ENCODE data around the gene ETV6.

- TF ChIP-seq CTCF (IDR thresholded peaks at IDR 0.05), result no peak
- TF ChIP-seq REST (IDR thresholded peaks at IDR 0.05; ENCODE audit: insufficient read depth in 1 of 2, low read depth in 2 of 2, low read length in 1 of 2), result no peak
- no peak for TF ChIP-seq POLR2AphosphoS5 (IDR thresholded peaks at IDR 0.05; ENCODE audit: low read depth, low read length)
- TF ChIP-seq SIN3A (IDR thresholded peaks at IDR 0.05; ENCODE audit: borderline replicate concordance, insufficient read depth, low read depth, low read length), result no peak
Measured at GRCh38 chr12:11834931-11835330, 185.5 kb downstream of the ETV6 start.

Data from Panc1 (cell line).